K562 (cell line): ENCODE measurements around the gene C16orf90. TPM values are rescaled to one million over a fixed set of nuclear protein-coding genes. Genes with fewer than 3 reads are reported as not detected.
A peak's percentile ranks its signal among the peaks of the same experiment; 100 is the strongest.

Experiments
- ATAC-seq: fragments of 200-7000 bp; cut with Tn5 transposase; 3 replicates; pipeline ENCODE4 v1.9.1; 2020; ENCODE audit warnings: moderate library complexity
- BruUV-seq: library from RNA; stranded (reverse); fragments of 400-500 nt; replicated peaks from 2 replicates; lab custom pipeline; 2021; lab: Mats Ljungman, UMichigan
- CTCF ChIA-PET: fragments of 300-600 bp; formaldehyde crosslinking; extraction: SDS; loops from one replicate; lab custom pipeline; 2021; ENCODE audit warnings: low intra/inter-chr PET ratio; lab: Yijun Ruan, JAX
- POLR2A ChIA-PET: fragments of 300-600, 350-650 bp; sonication (Branson Sonifier 250); formaldehyde crosslinking; extraction: SDS; loops from one replicate; lab custom pipeline; 2021; ENCODE audit warnings: antibody characterized with exemption, inconsistent platforms; lab: Yijun Ruan, JAX
- DNase-seq, 4 experiments: peaks; one replicate each; pipeline versions ENCODE4 v3.0.0 to v3.0.0-alpha.2; 2011 to 2018; ENCODE audit warnings: low spot score in 3 of 4, mixed read lengths in 3 of 4; ENCODE audit errors: extremely low read depth in 1 of 4
- FAIRE-seq: peaks from 2 replicates; lab custom pipeline; 2011; peaks lifted over from hg19 to GRCh38; lab: Jason Lieb, UNC
- H2AFZ ChIP-seq: 2 replicates; pipeline ENCODE4 v1.6.0; 2011; ENCODE audit warnings: low read depth, low read length, control low read depth, inconsistent platforms
- H3K27ac ChIP-seq: fragments of 200-600 bp; 3 replicates; pipeline ENCODE4 v1.8.0; 2011; ENCODE audit warnings: low read depth, mild to moderate bottlenecking, control low read depth, inconsistent platforms, low read length, moderate library complexity, mixed read lengths; ENCODE audit errors: extremely low read depth
- H3K27me3 ChIP-seq, 2 experiments: fragments of 300-600 bp in 1 of 2; 2 replicates in 1 of 2; 3 replicates in 1 of 2; pipeline versions ENCODE4 v1.6.0 to v1.8.0; 2011; ENCODE audit warnings: inconsistent platforms in 2 of 2, low read length in 2 of 2, mild to moderate bottlenecking in 1 of 2, mixed read lengths in 1 of 2, moderate library complexity in 1 of 2; ENCODE audit not compliant: control insufficient read depth in 2 of 2, insufficient read depth in 2 of 2
- H3K36me3 ChIP-seq: fragments of 300-600 bp; 3 replicates; pipeline ENCODE4 v1.8.0; 2011; ENCODE audit warnings: mild to moderate bottlenecking, low read length, inconsistent platforms; ENCODE audit not compliant: control insufficient read depth, insufficient read depth
- H3K4me1 ChIP-seq, 2 experiments: fragments of 200-600 bp in 1 of 2; replicated peaks in 1 of 2; 2 replicates in 1 of 2; 3 replicates in 1 of 2; pipeline versions ENCODE4 v1.5.1 to v1.8.0; 2011; ENCODE audit warnings: inconsistent platforms in 2 of 2, low read length in 2 of 2, mild to moderate bottlenecking in 1 of 2, mixed read lengths in 1 of 2, moderate library complexity in 1 of 2; ENCODE audit not compliant: control insufficient read depth in 2 of 2, insufficient read depth in 2 of 2
- H3K4me2 ChIP-seq: 2 replicates; pipeline ENCODE4 v1.6.1; 2011; ENCODE audit warnings: low read length, control low read depth, inconsistent platforms, mixed read lengths; ENCODE audit not compliant: insufficient read depth
- H3K4me3 ChIP-seq: fragments of 200-600 bp; sonication (generic), shearing (Covaris generic); 2 replicates; pipeline ENCODE4 v1.5.1; 2016; ENCODE audit warnings: control low read depth, inconsistent platforms
- H3K79me2 ChIP-seq: fragments of 200-600 bp; 3 replicates; pipeline ENCODE4 v1.8.0; 2011; ENCODE audit warnings: low read length, inconsistent platforms; ENCODE audit not compliant: control insufficient read depth, insufficient read depth
- H3K9ac ChIP-seq, 2 experiments: 2 replicates each; pipeline versions ENCODE4 v1.6.0 to v1.6.1; 2011; ENCODE audit warnings: low read depth in 2 of 2, low read length in 2 of 2, control low read depth in 1 of 2, inconsistent platforms in 1 of 2, mild to moderate bottlenecking in 1 of 2, mixed read lengths in 1 of 2; ENCODE audit not compliant: insufficient read depth in 1 of 2
- H3K9me1 ChIP-seq: one replicate; pipeline ENCODE4 v1.6.0; 2011; ENCODE audit warnings: inconsistent platforms, mild to moderate bottlenecking, low read length, moderate library complexity; ENCODE audit not compliant: control insufficient read depth, insufficient read depth
- H3K9me3 ChIP-seq: replicated peaks from 2 replicates; pipeline ENCODE4 v1.5.1; 2011; ENCODE audit warnings: low read depth, low read length, inconsistent platforms; ENCODE audit not compliant: control insufficient read depth, insufficient read depth
- H4K20me1 ChIP-seq: replicated peaks from 2 replicates; pipeline ENCODE4 v1.6.1; 2011; ENCODE audit warnings: low read length, inconsistent platforms, mixed read lengths; ENCODE audit not compliant: control insufficient read depth, insufficient read depth
- ARID1B ChIP-seq: fragments of 450-650 bp; IDR thresholded peaks from 2 replicates; pipeline ENCODE4 v1.6.1; 2016; ENCODE audit warnings: antibody characterized with exemption, mild to moderate bottlenecking, inconsistent platforms
- CTBP1 ChIP-seq: fragments of 450-650 bp; IDR thresholded peaks from 2 replicates; pipeline ENCODE4 v1.6.1; 2016; ENCODE audit warnings: borderline replicate concordance
- FOXJ2 ChIP-seq: fragments of 200-800 bp; sonication (Bioruptor generic); IDR thresholded peaks from 2 replicates; pipeline ENCODE4 v1.6.1; 2016; ENCODE audit warnings: missing genetic modification characterization, missing compliant biosample characterization
- HDAC8 ChIP-seq: fragments of 450-650 bp; IDR thresholded peaks from 2 replicates; pipeline ENCODE4 v1.6.1; 2016; ENCODE audit warnings: mild to moderate bottlenecking, missing genetic modification characterization, moderate library complexity, missing compliant biosample characterization
- KDM1A ChIP-seq, 2 experiments: fragments of 450-650 bp; IDR thresholded peaks; 2 replicates each; pipeline ENCODE4 v1.6.1; 2016; ENCODE audit warnings: mild to moderate bottlenecking in 2 of 2
- RFX1 ChIP-seq: fragments of 450-650 bp; IDR thresholded peaks from 2 replicates; pipeline ENCODE4 v1.6.1; 2016; ENCODE audit warnings: mild to moderate bottlenecking, moderate library complexity
- SMARCA5 ChIP-seq: fragments of 450-650 bp; IDR thresholded peaks from 2 replicates; pipeline ENCODE4 v1.6.1; 2016
- TEAD4 ChIP-seq, 2 experiments: sonication (generic) in 1 of 2; formaldehyde crosslinking in 1 of 2; IDR thresholded peaks; 2 replicates each; pipeline versions ENCODE4 v1.6.1 to v1.8.0; 2012 to 2022; ENCODE audit warnings: borderline replicate concordance in 1 of 2, inconsistent platforms in 1 of 2, low read length in 1 of 2, mild to moderate bottlenecking in 1 of 2, missing genetic modification reagents in 1 of 2
- ZFP30 ChIP-seq: fragments of 250-450 bp; sonication (Bioruptor Pico); IDR thresholded peaks from 2 replicates; pipeline ENCODE4 v1.8.0; 2022; ENCODE audit warnings: moderate library complexity, mild to moderate bottlenecking, inconsistent platforms, borderline replicate concordance
- ZNF175 ChIP-seq: fragments of 200-800 bp; sonication (Bioruptor generic); IDR thresholded peaks from 2 replicates; pipeline ENCODE4 v1.6.1; 2016; ENCODE audit warnings: low read depth, mild to moderate bottlenecking, missing genetic modification characterization, missing compliant biosample characterization
- ZNF280B ChIP-seq: fragments of 250-450 bp; sonication (Bioruptor Pico); IDR thresholded peaks from 2 replicates; pipeline ENCODE4 v1.5.1; 2021; ENCODE audit warnings: mild to moderate bottlenecking
- WGBS: fragments of 100-300 bp; shearing (Covaris generic); methylation state at CpG from one replicate; pipeline ENCODE4 v1.1.6; 2016; ENCODE audit warnings: low coverage, mixed read lengths; ENCODE audit not compliant: insufficient coverage; ENCODE audit errors: missing lambda C conversion rate; 5-methylcytosine and 5-hydroxymethylcytosine counted together
- in situ Hi-C: fragments of 300-500 bp; cut with MboI; formaldehyde crosslinking; loops from 4 replicates; pipeline ENCODE4 v1.15.0; 2018; ENCODE audit warnings: inconsistent platforms, mixed read lengths
- intact Hi-C: fragments of 100-400 bp; cut with micrococcal nuclease; formaldehyde crosslinking; loops from 2 replicates; pipeline ENCODE4 v1.14.2; 2022
- polyA plus RNA-seq, 8 experiments: library from polyadenylated mRNA; depleted of rRNA in 4 of 8; stranded (reverse) in 5 of 8; unstranded in 3 of 8; fragments of >200 nt; fragmentation: Nextera tagmentation in 2 of 8; fragmentation: Illumina TruSeq in 1 of 8; extraction: Ambion mirVana in 2 of 8; extraction: Trizol in 1 of 8; gene quantifications; 2 replicates each; pipeline versions ENCODE4 v1.2.1 to v1.2.3, GENCODE V29; 2011 to 2014; ENCODE audit warnings: inconsistent platforms in 1 of 8, missing spikeins in 1 of 8
- total RNA-seq, 7 experiments: library from RNA; depleted of rRNA in 6 of 7; stranded (reverse); fragments of >200 nt in 6 of 7; fragmentation: Illumina TruSeq in 2 of 7; extraction: Trizol in 2 of 7; gene quantifications; 2 replicates each; pipeline versions ENCODE4 v1.2.1 to v1.2.3, GENCODE V29; 2011 to 2021; ENCODE audit warnings: low replicate concordance in 1 of 7
- TF ChIP-seq, protein P1 (sequence below): fragments of 450-650 bp; IDR thresholded peaks from 2 replicates; pipeline ENCODE4 v1.6.1; 2017; ENCODE audit warnings: mild to moderate bottlenecking, moderate library complexity

The C16orf90 gene
- total and polyA plus RNA-seq, 9 of the 15 experiments (the other 6 are each of a cell fraction or from before 2014, with no cell fraction given): not detected

GRCh38 chr16:3459401-3460090, 35.7 kb downstream of the C16orf90 start:
- Histone ChIP-seq H3K9ac (peak overlapping the region in 1 of 2 experiments; percentile 94; a peak in 1 of 4 replicates), H4K20me1 (peaks cover 12% of the 10 kb centered on the region), H3K36me3 (peaks cover 3% of the 10 kb centered on the region; the same call in 2 of the 3 replicates), H3K4me2 (peak overlapping the region; percentile 98), H3K4me1 (peaks cover 23 to 28% of the 10 kb centered on the region in 2 experiments; a peak in 4 of 5 replicates), H3K27me3 (no peaks in the 10 kb centered on the region), H3K9me1 (no peaks in the 10 kb centered on the region), H3K79me2 (peaks cover 63% of the 10 kb centered on the region), H2AFZ (0 out of 2 replicates have a peak overlapping the region, but pooled peaks have one; percentile 15), H3K9me3 (no peaks in the 10 kb centered on the region), H3K4me3 (peak overlapping the region; percentile 81; the same call in 1 of the 2 replicates), H3K27ac (peak overlapping the region; percentile 99; the same call in 2 of the 3 replicates)
- peak; percentile 51 to 72 (median 58) for DNase-seq
- 34% methylated on average over 9 of the region's 9 CpGs for WGBS
- peak; percentile 12 for ATAC-seq
- FAIRE-seq: peak; percentile 95
- intact Hi-C loops: loop anchor here (2.0 to 5.0 kb wide), 2 partner anchors 59 to 272 kb away; partner anchors contain the start of genes OR1F1, ZNF174 and ZSCAN32
- ChIA-PET CTCF (no interaction called here), POLR2A (interaction anchor here (0.6 to 1.3 kb wide), 4 partner anchors 10 to 260 kb away, joined by 3 to 6 read pairs (median 4); no protein-coding TSS in a partner anchor)
- no TSS peak for BruUV-seq
- in situ Hi-C loops: no loop called here
- TF ChIP-seq HDAC8 (tag) (no peak), SMARCA5 (no peak), ZNF175 (CRISPR knock-in tag) (no peak), FOXJ2 (tag) (peak; percentile 85), ZFP30 (no peak), RFX1 (peak; percentile 94), TEAD4 (IDR thresholded peaks at IDR 0.05; ENCODE audit: low read length) (0 out of 2 replicates have a peak, but pooled peaks have one; percentile 25), TEAD4 (CRISPR knock-in tag; IDR thresholded peaks at IDR 0.05; ENCODE audit: borderline replicate concordance) (no peak), ZNF280B (no peak), KDM1A (IDR thresholded peaks at IDR 0.05) (peak in 1 of 2 experiments; percentile 62; a peak in 2 of 4 replicates), CTBP1 (peak; percentile 13; the same call in 1 of the 2 replicates), ARID1B (peak; percentile 60)
- TF ChIP-seq, protein P1, sequence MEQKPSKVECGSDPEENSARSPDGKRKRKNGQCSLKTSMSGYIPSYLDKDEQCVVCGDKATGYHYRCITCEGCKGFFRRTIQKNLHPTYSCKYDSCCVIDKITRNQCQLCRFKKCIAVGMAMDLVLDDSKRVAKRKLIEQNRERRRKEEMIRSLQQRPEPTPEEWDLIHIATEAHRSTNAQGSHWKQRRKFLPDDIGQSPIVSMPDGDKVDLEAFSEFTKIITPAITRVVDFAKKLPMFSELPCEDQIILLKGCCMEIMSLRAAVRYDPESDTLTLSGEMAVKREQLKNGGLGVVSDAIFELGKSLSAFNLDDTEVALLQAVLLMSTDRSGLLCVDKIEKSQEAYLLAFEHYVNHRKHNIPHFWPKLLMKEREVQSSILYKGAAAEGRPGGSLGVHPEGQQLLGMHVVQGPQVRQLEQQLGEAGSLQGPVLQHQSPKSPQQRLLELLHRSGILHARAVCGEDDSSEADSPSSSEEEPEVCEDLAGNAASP: no peak
